Measurements from ENCODE around the gene HOTAIR.

HOTAIR gene

GRCh38 chr12:53967421-53967925 is 7.3 kb downstream of the HOTAIR start:
- no peak for TF ChIP-seq ZNF70 (CRISPR knock-in tag; IDR thresholded peaks at IDR 0.05)
- TF ChIP-seq SNAI2 (CRISPR knock-in tag; IDR thresholded peaks at IDR 0.05): no peak
- TF ChIP-seq BACH2 (CRISPR knock-in tag; IDR thresholded peaks at IDR 0.05; ENCODE audit: borderline replicate concordance): no peak
- TF ChIP-seq ZNF565 (CRISPR knock-in tag; conservative IDR thresholded peaks at IDR 0.05; ENCODE audit: low read depth): no peak
- no peak for TF ChIP-seq ZNF8 (CRISPR knock-in tag; IDR thresholded peaks at IDR 0.05)
- no peak for TF ChIP-seq TCF4 (CRISPR knock-in tag; IDR thresholded peaks at IDR 0.05; ENCODE audit: borderline replicate concordance)
- no peak for TF ChIP-seq ISL1 (CRISPR knock-in tag; IDR thresholded peaks at IDR 0.05)
- no peak for TF ChIP-seq PATZ1 (CRISPR knock-in tag; IDR thresholded peaks at IDR 0.05; ENCODE audit: borderline replicate concordance)
- no peak for TF ChIP-seq OSR1 (CRISPR knock-in tag; IDR thresholded peaks at IDR 0.05)
- no peak for TF ChIP-seq GLIS3 (CRISPR knock-in tag; IDR thresholded peaks at IDR 0.05)
- TF ChIP-seq CSDC2 (CRISPR knock-in tag; IDR thresholded peaks at IDR 0.05): no peak
- no peak for TF ChIP-seq ZC3H10 (CRISPR knock-in tag; IDR thresholded peaks at IDR 0.05)
- ATAC-seq: no peak

GRCh38 chr12:53966385-53967133 is 8.2 kb downstream of the HOTAIR start:
- no peak for TF ChIP-seq ESRRG (CRISPR knock-in tag; IDR thresholded peaks at IDR 0.05)
- no peak for TF ChIP-seq TSHZ2 (CRISPR knock-in tag; IDR thresholded peaks at IDR 0.05)
- TF ChIP-seq SNAI2 (CRISPR knock-in tag; IDR thresholded peaks at IDR 0.05): no peak
- TF ChIP-seq ZFP3 (CRISPR knock-in tag; IDR thresholded peaks at IDR 0.05): no peak

GRCh38 chr12:53966085-53966384 is 8.7 kb downstream of the HOTAIR start:
- no peak for ATAC-seq
- TF ChIP-seq CSDC2 (CRISPR knock-in tag; IDR thresholded peaks at IDR 0.05) (no peak), RARB (CRISPR knock-in tag; IDR thresholded peaks at IDR 0.05) (no peak), ZC3H10 (CRISPR knock-in tag; IDR thresholded peaks at IDR 0.05) (no peak), PPARA (CRISPR knock-in tag; IDR thresholded peaks at IDR 0.05; ENCODE audit: borderline replicate concordance) (no peak), OSR1 (CRISPR knock-in tag; IDR thresholded peaks at IDR 0.05) (no peak), GLIS3 (CRISPR knock-in tag; IDR thresholded peaks at IDR 0.05) (no peak), TCF4 (CRISPR knock-in tag; IDR thresholded peaks at IDR 0.05; ENCODE audit: borderline replicate concordance) (no peak), CSRNP3 (CRISPR knock-in tag; IDR thresholded peaks at IDR 0.05) (no peak), ZFP3 (CRISPR knock-in tag; IDR thresholded peaks at IDR 0.05) (no peak), ZNF8 (CRISPR knock-in tag; IDR thresholded peaks at IDR 0.05) (no peak), ISL1 (CRISPR knock-in tag; IDR thresholded peaks at IDR 0.05) (no peak), ZNF70 (CRISPR knock-in tag; IDR thresholded peaks at IDR 0.05) (no peak), POU6F1 (CRISPR knock-in tag; IDR thresholded peaks at IDR 0.05; ENCODE audit: borderline replicate concordance, low read depth) (no peak), TSHZ2 (CRISPR knock-in tag; IDR thresholded peaks at IDR 0.05) (no peak), TOX (CRISPR knock-in tag; IDR thresholded peaks at IDR 0.05; ENCODE audit: borderline replicate concordance) (no peak)

More at GRCh38 chr12:53966385-53967133, 8.2 kb downstream of the HOTAIR start:
- no peak; the same call in 2 of the 3 replicates for ATAC-seq
